Measurements from ENCODE around the gene IQSEC1.

The IQSEC1 gene

DNA sequence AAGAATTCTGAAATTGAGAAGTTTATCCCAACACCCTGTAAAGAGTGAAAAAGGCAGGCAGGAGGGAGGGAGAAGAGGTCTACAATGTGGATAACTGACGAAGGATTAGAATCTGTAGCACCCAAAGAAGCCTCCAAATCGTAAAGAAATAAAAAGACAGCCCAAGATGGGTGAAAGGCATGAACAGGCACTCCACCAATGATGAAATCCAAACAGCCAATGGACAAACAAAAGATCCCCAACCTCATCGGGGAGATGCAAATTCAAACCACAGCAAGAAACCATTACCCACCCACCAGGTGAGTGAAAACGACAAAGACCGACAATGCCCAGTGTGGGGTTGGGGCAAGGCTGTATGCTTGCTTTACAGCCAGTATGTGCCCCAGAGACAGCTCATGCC is 85.6 kb downstream of the IQSEC1 start:
- DNase-seq (ENCODE audit: low read depth in 1 of 2, low spot score in 1 of 2) = no peak

DNA sequence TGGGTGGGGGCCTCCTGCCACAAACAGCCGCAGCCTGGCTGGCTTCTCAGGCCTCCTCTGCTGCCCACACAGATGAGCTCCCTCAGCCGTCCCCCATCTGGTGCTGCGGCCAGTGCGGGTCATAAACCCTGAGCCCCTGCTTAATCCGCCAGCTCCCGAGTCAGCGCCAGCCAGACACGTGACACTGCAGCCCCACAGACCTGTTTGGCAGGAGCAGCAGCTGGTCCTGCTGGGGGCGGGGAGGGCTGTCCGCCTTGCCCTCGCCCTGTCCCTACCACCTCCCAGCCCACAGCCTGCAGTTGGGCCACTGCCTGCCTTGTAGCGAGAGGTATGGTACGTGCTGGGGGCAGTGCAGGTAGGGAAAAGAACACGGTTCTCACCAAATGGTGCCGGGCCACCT is 86.2 kb downstream of the IQSEC1 start:
- DNase-seq (ENCODE audit: low read depth in 1 of 2, low spot score in 1 of 2) = no peak

DNA sequence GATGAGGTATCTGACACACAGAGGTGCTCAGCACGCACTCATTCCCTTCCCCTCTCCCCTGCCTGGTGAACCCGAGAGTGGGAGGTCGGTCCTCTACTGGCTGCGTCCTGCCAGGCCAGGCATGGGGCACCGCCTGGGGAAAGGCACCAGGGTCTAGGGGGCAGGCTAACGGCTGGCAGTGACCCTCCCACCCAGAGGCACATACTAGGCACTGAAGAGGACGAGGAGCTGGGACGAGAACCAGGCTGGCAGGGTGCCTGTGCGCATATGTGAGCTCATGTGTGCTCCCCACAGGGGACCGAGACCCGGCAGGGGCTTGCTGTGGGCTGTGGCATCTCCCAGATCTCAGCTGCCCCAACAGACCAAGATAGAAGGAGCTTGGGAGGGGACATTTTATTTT is 86.7 kb downstream of the IQSEC1 start:
- no peak for DNase-seq (ENCODE audit: low read depth in 1 of 2, low spot score in 1 of 2)

DNA sequence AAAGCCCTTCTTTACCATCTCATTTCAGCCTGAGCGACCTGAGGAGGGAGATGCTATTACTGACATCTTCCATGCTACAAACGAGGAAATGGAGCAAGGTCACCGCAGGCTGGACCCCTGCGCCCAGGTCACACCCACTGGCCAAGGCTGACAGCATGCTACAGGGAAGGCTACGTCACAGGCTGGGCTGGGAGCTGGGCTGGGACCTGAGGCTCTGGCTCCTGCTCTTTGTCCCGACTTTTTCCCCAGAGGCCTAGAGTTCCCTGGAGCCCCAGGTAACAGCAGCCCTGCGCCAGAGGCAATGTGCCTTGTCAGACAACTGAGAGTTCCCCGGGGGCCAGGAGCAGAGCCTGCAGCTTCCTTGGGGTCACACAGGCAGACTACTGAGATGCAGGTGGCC is 87.2 kb downstream of the IQSEC1 start:
- no peak for DNase-seq (ENCODE audit: low read depth in 1 of 2, low spot score in 1 of 2)

DNA sequence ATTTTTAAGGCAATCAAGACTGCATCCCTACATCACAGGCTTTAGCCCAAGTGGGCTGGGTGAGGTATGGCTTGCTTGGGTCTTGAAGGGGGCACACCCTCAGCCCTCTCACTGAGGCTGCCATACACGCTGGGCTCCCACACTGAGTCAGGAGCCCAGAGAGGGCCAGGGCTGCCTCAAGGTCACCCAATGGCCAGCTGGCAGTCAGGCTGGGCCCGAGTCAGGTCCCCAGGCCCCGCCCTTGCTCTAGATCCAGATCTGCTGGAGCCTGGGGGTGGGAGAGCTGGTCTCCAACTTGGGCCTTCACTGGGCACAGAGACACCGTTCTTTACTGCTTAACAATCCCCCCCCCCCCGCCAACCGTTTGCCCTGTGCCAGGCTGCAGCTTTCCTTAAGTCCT is 88.1 kb downstream of the IQSEC1 start:
- no peak for DNase-seq (ENCODE audit: low read depth in 1 of 2, low spot score in 1 of 2)

DNA sequence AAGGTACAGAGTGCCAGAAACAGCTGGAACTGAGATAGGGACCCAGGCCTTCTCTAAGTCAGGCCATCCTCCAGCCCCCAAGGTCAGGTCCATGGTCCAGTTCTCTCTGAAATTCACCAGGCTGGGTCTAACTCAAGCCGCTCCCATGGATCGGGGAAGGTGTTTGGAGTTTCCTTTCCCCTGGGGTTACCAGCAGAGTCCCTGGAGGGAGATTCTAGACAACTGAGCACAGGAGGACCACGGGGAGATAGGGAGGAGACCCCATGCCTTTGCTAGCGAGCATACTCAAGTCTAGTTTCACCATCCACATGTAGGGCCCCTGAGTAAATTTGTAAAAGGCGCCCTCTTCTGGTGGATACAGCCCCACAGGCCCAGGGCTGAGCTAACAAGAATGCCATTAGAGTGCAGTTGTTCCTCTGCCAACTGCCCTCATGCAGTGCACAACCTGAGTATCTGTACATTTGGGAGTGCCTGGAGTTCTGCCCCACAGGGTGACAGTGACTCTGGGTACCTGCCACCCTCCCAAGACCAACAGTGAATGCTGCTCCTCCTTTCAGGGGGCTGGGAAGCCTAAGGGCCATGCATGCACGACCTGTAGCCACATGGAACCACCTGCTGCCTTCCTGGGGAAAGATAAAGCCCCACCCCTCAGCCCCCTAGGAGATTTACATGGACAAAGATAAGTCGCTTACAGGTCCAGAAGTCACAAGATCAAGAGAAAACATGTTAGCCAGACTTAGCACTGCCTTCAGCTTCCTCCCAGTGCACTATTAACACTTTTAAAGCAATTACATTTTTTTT is 89.0 kb downstream of the IQSEC1 start:
- DNase-seq (ENCODE audit: low read depth in 1 of 2, low spot score in 1 of 2) = peak; percentile 37 to 69

DNA sequence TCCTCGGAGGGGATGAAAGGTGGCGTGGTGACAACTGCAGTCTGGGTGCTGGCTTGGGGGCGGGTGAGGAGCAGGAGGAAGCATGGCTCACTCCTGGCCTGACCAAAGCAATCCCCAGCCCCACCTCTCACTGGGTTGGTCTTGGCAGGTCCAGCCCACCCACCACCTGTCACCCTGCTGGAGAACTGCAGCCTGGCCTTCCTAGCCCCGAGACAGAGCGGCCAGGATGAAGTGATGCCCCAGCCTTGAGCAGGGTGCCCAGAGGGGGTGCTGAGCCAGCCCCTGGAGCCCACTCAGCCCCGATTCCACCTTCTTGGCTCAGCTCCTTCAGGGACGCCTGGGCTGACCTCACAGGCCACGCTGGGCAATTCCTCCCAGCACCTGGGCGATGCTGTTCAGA is 89.9 kb downstream of the IQSEC1 start:
- no peak for DNase-seq (ENCODE audit: low read depth in 1 of 2, low spot score in 1 of 2)

DNA sequence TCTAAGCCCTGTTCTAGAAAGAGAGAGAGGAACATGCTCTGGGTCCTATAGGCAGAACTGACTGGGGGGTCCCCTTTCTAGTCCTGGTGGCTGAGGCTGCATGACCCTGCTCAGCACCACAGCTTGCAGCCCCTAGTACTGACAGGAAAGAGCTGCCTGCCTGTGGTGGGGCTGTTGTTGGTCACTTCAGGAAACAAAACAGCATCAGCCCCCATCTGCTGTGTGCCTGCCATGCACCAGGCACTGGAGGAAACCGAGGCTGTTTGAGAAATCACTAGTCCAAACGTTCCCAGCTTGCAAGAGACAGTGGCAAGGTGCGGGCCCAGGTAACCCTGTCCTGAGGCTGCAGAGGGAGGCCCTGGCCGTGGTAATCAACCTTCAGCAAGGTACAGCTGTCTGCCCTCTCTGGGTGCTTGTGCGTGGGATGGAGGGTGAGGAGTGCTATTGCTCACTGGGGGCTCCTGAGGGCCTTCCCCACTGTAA is 90.6 kb downstream of the IQSEC1 start:
- DNase-seq (ENCODE audit: low read depth in 1 of 2, low spot score in 1 of 2) = no peak

DNA sequence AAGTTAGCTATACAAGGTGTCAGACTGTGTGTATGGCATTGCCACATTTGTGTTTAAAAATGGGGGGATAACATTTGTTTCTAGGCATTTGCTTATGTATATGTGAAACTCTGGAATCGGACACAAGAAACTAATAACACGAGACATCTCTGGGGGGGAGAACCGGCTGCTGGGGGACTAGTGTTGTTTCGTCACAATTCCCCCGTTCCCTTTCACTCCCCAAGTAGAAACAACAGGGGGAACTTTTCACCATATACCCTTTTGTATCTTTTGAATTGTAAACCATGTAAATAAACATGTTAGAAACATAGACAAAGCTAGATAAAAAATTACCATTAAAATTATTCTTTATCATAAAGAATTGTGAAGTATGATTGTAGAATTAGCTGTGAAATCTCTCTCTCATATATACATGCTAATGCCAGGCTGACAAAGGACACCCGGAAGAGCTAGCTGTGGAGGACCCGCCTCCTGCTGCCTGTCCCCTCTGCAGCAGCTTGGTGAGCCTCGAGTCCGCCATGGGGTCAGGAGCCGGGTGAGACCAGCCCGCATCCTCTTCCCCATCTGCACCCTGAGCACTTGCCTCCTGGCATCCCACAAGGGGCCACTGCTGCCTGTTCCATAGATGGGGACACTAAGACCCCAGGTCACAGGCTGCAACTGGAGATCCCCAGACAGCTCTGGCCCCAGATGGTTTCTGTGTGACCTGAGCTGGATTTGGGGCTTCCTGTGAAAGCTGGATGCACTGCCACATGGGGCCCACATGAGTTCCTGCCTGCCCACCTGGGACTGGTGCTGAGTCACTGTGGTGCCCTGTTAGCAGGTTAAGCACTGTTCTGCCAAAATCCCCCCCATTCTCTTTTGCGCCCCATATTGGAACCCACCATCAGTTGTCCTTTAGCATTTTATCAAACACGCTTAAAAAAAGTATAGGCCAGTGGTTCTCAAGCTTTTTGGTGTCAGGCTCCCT is 91.6 kb downstream of the IQSEC1 start:
- DNase-seq (ENCODE audit: low read depth in 1 of 2, low spot score in 1 of 2) = no peak

DNA sequence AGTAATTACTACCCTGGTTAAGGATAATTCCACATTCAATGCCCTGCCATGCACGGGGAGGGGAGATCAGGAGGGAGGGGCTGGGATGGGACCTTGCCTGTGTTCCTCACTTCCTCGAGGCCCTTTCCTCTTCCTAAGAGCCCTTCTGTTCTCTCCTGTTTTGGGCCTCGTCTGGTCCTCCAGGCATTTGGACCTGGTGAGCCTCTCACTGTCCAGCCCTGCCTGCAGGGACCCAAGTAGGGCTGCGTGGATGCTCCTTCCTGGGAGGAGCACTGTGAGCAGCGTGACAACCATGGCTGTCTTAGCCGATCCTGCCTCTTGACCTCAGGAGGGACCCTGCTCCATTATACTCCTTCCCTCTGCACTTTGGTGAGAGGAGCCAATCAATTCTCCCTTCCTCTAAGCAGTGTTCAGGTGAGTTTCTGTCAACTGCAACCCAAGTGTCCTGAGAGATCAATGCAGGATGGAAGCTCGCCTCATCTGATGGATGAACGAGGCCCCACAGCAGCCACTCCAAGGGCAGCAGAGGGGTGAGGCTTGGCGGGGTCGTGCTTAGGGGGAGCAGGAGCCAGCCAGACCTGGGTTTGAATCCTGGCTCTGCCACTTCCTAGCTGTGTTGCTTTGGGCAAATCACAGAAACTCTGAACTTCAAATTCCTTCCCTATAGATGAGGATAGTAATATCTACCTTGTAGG is 92.5 kb downstream of the IQSEC1 start:
- no peak for DNase-seq (ENCODE audit: low read depth in 1 of 2, low spot score in 1 of 2)

DNA sequence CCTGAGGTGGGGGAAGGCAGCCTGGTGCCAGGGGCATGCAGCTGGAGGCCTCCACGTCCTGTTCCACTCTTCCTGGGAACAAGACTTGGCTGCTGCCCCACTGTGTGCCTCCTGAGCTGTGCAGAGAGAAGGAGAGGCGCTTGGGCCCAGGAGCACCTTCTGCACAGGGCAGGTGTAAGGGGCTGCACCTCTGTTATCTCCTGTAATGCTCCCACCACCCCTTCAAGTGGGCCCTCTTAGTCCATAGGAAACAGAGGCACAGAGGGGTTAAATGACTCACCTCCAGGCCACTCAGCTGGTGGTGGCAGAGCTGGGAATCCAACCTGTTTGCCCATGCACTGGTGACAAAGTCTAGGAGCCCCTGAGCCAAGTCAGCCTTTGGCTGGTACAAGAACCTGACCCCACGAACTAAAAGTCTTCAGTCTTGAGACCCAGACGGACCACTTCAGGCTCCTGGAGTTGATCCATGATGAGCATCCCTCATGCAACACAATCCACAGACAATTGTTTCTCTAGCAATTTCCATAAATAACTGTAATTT is 93.2 kb downstream of the IQSEC1 start:
- no peak for DNase-seq (ENCODE audit: low read depth in 1 of 2, low spot score in 1 of 2)

DNA sequence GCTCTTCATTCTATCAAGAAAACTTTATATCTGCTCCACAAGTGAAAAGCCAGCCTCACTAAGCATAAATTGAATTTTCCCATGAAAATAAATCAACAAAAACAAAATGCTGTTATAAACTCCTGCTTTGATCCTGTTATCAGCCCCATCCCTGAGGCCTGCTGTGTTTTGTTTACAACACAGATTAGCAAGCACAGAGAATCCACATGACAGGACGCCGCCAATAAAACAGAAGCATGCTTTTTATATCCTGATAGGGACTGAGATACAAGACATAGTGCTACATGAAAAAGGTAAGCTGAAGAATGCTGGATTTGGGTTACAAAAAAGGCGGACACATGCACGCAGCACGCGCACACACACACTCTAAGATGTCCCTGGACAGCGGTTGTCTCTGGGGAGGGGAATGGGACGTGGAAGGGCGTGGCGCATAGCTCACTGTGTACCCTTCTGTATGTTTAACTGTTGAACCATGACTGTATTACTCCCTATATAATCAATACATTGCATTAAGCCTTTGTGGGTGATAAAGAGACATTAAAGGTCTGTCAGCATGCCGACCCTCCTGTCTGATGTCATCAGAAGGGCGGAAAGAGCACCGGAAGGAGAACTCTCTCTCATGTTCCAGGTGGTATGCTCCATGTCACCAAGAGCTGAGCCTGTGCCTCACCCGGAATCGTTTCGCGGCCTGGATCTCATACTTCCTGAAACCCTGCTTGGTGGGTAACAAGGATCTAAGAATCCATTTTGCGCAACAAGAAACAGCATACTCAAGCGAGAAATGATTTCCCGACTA is 93.9 kb downstream of the IQSEC1 start:
- DNase-seq (ENCODE audit: low read depth in 1 of 2, low spot score in 1 of 2) = no peak

DNA sequence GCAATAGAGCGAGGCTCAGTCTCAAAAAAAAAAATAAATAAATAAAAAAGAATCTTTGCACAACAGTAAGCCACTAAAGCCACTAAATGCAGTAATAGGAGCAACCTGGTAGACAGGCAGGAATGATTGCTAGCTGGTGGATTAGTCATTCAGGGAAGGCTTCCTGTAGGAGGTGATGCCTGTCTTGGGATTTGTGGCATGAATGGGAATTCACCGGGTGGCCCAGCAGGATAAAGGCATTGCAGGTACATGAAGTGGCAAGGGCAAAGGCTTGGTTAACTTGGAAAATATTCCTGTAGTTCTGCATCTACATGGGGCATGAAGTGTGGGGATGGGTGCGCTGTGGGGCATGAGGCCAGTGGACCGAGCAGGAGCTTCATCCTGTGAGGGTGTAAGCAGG is 94.5 kb downstream of the IQSEC1 start:
- no peak for DNase-seq (ENCODE audit: low read depth in 1 of 2, low spot score in 1 of 2)

DNA sequence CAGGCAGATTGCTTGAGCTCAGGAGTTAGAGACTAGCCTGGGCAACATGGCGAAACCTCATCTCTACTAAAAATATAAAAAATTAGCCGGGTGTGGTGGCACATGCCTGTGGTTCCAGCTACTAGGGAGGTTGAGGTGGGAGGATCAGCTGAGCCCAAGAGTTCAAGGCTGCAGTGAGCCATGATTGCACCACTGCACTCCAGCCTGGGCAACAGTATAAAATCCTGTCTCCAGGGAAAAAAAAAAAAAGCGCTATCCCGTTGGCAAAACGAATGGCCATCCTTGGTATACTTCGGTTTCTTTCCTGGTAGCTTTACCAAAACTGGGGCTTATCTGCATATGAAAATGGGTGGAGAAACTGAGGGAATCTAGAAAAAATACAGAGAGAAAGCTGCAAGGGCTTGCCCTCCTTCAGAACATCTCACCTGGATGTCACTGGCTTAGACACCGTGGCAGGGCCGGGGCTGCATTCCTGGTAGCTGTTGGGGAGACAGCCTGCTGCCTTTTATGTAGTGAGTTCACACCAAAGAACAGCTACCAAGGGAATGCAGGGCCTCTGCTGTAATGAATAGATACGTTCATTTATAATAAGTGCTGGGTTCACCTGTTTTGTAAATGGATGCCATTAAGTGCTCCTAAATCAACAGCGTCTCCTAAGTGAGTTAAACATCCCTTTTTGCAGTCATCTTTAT is 96.0 kb downstream of the IQSEC1 start:
- DNase-seq (ENCODE audit: low read depth in 1 of 2, low spot score in 1 of 2) = no peak

DNA sequence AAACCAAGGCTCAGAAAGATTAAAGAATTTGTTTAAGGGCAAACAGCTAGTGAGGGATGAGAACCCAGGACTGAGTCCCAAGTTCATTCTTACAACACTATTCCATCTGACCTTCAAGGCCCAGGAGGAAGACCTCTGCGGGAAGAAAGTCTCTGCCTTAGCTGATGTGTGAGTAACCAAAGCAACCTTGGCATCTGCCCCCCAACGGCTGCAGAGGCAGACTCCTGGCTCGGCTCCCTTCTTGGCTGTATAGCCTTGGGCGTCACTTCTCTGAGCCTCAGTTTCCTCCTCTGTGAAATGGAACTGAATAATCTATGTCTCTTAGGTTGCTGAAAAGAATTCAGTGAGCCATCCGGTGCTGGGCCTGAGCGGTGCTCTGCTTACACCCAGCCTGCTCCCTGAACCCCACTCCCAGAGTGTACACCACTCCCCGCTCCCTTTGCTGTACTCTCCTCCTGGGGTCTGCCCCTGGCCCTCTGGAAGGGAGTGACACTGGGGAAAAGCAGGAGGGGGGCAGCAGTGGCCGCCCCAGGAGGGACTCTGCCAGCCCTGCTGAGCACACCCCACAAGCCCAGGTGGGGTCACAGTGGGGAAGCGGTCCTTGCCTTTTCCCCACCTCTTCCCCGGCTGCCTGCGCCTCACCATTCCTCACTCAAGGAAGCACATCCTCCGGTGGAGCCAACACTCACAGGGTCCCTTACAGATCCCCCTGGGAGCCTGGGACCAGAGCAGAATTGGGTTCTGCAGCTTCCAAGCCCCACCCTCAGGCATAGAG is 97.3 kb downstream of the IQSEC1 start:
- no peak for DNase-seq (ENCODE audit: low read depth in 1 of 2, low spot score in 1 of 2)

DNA sequence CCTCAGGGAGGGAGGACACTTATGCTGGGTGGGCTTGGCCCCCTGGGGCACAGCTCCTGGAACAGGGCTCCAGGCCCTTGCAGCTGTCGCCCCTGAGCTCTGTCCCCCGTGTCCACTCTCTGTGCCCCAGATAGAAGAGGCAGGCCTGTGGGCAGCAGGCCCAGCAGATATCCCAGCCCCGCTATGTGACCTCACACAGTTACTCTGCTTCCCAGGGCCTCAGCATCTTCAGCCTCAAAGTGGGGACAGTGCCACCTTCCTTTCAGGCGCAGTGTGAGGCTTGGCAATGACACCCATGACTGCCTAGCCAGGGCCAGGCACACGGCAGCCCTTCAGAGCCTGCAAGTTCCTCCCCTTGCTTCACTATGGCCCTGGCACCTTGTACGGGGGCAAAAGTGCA is 98.4 kb downstream of the IQSEC1 start:
- no peak for DNase-seq (ENCODE audit: low read depth in 1 of 2, low spot score in 1 of 2)

DNA sequence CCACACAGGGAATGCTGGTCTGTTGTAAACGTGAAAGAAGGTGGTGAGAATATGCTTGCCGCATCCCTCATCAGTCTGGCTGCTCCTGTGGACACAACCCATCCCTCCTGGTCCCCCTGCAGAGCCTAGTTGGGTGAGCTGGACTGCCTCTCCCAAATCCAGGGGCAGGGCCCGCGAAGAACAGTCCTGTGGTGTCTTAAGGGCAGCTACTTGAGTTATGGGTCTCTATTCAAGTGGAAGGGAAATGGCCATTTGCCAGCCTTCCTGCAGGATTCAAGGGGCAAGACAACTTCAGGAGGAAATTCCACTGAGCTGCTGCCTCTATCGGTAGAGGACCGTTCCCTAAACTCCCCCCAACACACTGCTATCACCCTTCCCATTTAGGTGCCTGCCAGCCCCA is 98.9 kb downstream of the IQSEC1 start:
- no peak for DNase-seq (ENCODE audit: low read depth in 1 of 2, low spot score in 1 of 2)

DNA sequence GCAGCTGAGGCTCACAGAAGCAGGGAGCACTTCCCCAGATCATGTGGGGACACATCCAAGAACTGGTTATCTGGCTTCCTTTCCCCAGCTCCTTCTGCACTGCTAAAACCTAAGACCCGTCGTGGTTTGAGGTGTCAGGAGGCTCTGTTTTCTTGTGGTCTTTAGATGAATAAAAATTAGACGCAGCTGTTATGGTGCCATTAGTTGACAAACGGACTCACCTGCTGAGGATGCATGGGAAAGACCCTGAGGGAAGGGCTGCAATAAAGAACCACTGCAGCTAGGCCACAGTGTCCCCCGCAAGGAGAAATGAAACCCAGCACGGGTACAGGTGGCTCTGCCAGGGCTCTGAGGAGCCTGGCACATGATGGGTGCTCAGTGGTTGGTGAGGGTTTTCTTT is 99.4 kb downstream of the IQSEC1 start:
- no peak for DNase-seq (ENCODE audit: low read depth in 1 of 2, low spot score in 1 of 2)
